ENCODE measurements around the gene ZBTB7C. TPM values are rescaled to one million over a fixed set of nuclear protein-coding genes. Genes with fewer than 3 reads are reported as not detected.
A peak's percentile ranks its signal among the peaks of the same experiment; 100 is the strongest.

Gene ZBTB7C
- polyA plus RNA-seq, 1 donor (not counting 4 experiments of a cell fraction or from before 2014, with no cell fraction given): 0.58 TPM

- dilution Hi-C loops (cut with MboI; ENCODE audit: extremely low pct_ligation_motif_present, low sequenced_read_pairs): no loop called here
- Histone ChIP-seq H4K20me1 (ENCODE audit: control insufficient read depth, extremely low read depth, insufficient read depth, low read length) (no peaks in the 10 kb centered on the region), H3K36me3 (ENCODE audit: control insufficient read depth in 2 of 2, extremely low read depth in 1 of 2, insufficient read depth in 2 of 2, low read length in 2 of 2) (no peaks in the 10 kb centered on the region), H3K4me1 (ENCODE audit: control insufficient read depth, extremely low read depth, insufficient read depth, low read length) (peaks cover 11% of the 10 kb centered on the region), H3K4me2 (ENCODE audit: control insufficient read depth, extremely low read depth, insufficient read depth, low read depth, low read length) (no peak overlapping the region), H3K79me2 (ENCODE audit: control insufficient read depth, insufficient read depth, low read length) (no peaks in the 10 kb centered on the region), H3K27ac (ENCODE audit: control insufficient read depth, insufficient read depth, low read length) (no peak overlapping the region), H2AFZ (ENCODE audit: control insufficient read depth, low read length) (no peak overlapping the region), H3K9ac (ENCODE audit: control insufficient read depth, extremely low read depth, insufficient read depth, low read length) (no peak overlapping the region), H3K27me3 (ENCODE audit: control insufficient read depth, extremely low read depth, insufficient read depth, low read length) (peaks cover 3% of the 10 kb centered on the region), H3K9me1 (ENCODE audit: control insufficient read depth, extremely low read depth, insufficient read depth, low read length) (no peaks in the 10 kb centered on the region), H3K4me3 (ENCODE audit: control insufficient read depth in 2 of 3, extremely low read depth in 1 of 3, insufficient read depth in 2 of 3, low read depth in 1 of 3, low read length in 3 of 3) (no peak overlapping the region), H3K9me3 (ENCODE audit: control insufficient read depth, low read depth, low read length) (no peaks in the 10 kb centered on the region)
- FAIRE-seq (no peak), DNase-seq (ENCODE audit: low read depth, low spot score) (no peak)
- TF ChIP-seq EZH2 (IDR thresholded peaks at IDR 0.05; ENCODE audit: low read length): no peak
- no peak for TF ChIP-seq CTCF (optimal IDR thresholded peaks at IDR 0.05 in 1 of 3, IDR thresholded peaks at IDR 0.05 in 1 of 3, conservative IDR thresholded peaks at IDR 0.05 in 1 of 3; ENCODE audit: extremely low read depth in 1 of 3, insufficient read depth in 2 of 3, low read length in 3 of 3)
These were observed 287.4 kb downstream of the ZBTB7C start for GRCh38 chr18:48121752-48122151.

GRCh38 chr18:48119204-48119603, 290.0 kb downstream of the ZBTB7C start:
- no peak for TF ChIP-seq EZH2 (IDR thresholded peaks at IDR 0.05; ENCODE audit: low read length)
- no peak overlapping the region for H3K27ac ChIP-seq (ENCODE audit: control insufficient read depth, insufficient read depth, low read length)
- H3K36me3 ChIP-seq (ENCODE audit: control insufficient read depth in 2 of 2, extremely low read depth in 1 of 2, insufficient read depth in 2 of 2, low read length in 2 of 2): no peaks in the 10 kb centered on the region
- H3K9ac ChIP-seq (ENCODE audit: control insufficient read depth, extremely low read depth, insufficient read depth, low read length): no peak overlapping the region
- no peaks in the 10 kb centered on the region for H3K79me2 ChIP-seq (ENCODE audit: control insufficient read depth, insufficient read depth, low read length)
- no peaks in the 10 kb centered on the region for H3K27me3 ChIP-seq (ENCODE audit: control insufficient read depth, extremely low read depth, insufficient read depth, low read length)
- H3K4me3 ChIP-seq (ENCODE audit: control insufficient read depth in 2 of 3, extremely low read depth in 1 of 3, insufficient read depth in 2 of 3, low read depth in 1 of 3, low read length in 3 of 3): peak overlapping the region in 1 of 3 experiments; percentile 13
- peaks cover 11% of the 10 kb centered on the region for H3K4me1 ChIP-seq (ENCODE audit: control insufficient read depth, extremely low read depth, insufficient read depth, low read length)
- no peaks in the 10 kb centered on the region for H3K9me3 ChIP-seq (ENCODE audit: control insufficient read depth, low read depth, low read length)
- H3K9me1 ChIP-seq (ENCODE audit: control insufficient read depth, extremely low read depth, insufficient read depth, low read length): no peaks in the 10 kb centered on the region
- peak overlapping the region; percentile 60 for H3K4me2 ChIP-seq (ENCODE audit: control insufficient read depth, extremely low read depth, insufficient read depth, low read depth, low read length)
- H4K20me1 ChIP-seq (ENCODE audit: control insufficient read depth, extremely low read depth, insufficient read depth, low read length): no peaks in the 10 kb centered on the region
- DNase-seq (ENCODE audit: low read depth, low spot score) (peak; percentile 23), FAIRE-seq (peak; percentile 67)
- dilution Hi-C loops (cut with MboI; ENCODE audit: extremely low pct_ligation_motif_present, low sequenced_read_pairs): no loop called here
- peak overlapping the region; percentile 56 for H2AFZ ChIP-seq (ENCODE audit: control insufficient read depth, low read length)
